OCI-LY3 (cell line): ENCODE data around the gene CGN.

Experiments
- CTCF ChIP-seq: fragments of 200-600, 300-600 bp; sonication (generic); IDR thresholded peaks from 2 replicates; pipeline ENCODE4 v1.5.1; 2014; ENCODE audit warnings: antibody characterized with exemption, low read length, low read depth
- EZH2phosphoT487 ChIP-seq: fragments of 200-600 bp; shearing (Covaris generic); IDR thresholded peaks from 2 replicates; pipeline ENCODE4 v1.6.1; 2018; ENCODE audit warnings: antibody characterized with exemption, mixed run types, low read depth

- TF ChIP-seq EZH2phosphoT487 (no peak), CTCF (no peak)
Measured at GRCh38 chr1:151537112-151537511, 25.9 kb downstream of the CGN start.
